Epithelial cell of esophagus (primary cell): ENCODE results near the gene EVA1A.

Experiments used
- DNase-seq: peaks from one replicate; pipeline ENCODE4 v3.0.0; 2010; ENCODE audit warnings: low read depth
- H3K4me3 ChIP-seq: 2 replicates; pipeline ENCODE4 v1.5.1; 2011; ENCODE audit warnings: mild to moderate bottlenecking, low read length, control low read depth
- TF ChIP-seq, protein P1 (sequence below): IDR thresholded peaks from 2 replicates; pipeline ENCODE4 v1.5.1; 2011; ENCODE audit warnings: low read depth, mild to moderate bottlenecking, low read length, control low read depth, inconsistent platforms; ENCODE audit not compliant: insufficient read depth; ENCODE audit errors: missing control alignments

The EVA1A gene

DNA sequence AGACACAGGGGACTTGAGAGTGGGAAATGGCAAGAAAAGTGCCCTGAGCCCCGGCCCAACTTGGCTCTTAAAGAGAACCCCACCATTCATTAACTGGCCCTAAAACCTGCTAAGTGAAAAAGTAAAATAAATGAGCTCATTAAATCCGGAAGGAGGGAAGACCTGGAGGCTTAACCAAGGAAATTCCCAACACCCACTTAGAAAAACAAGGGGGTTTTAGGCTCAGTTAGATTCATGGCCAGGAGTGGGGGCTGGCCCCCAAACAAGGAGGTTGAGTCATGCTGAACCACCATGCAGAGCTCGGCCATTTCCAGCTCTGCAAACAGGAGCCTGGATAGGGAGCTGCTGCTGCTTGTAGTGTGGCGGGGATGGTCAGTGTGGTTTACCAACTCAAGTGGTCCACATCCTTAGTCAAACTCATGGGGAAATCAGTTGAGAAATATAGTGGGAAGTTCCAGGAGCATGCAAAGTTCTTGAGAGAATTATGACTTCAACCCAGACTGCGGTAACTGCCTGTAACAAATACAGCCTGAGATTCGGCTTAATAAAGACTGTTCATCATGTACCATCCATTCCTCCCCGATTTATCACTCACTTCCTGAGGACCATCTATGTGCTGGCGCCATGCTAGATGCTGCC lies 46.1 kb upstream of the EVA1A start:
- DNase-seq = peak; percentile 83
- TF ChIP-seq, protein P1, sequence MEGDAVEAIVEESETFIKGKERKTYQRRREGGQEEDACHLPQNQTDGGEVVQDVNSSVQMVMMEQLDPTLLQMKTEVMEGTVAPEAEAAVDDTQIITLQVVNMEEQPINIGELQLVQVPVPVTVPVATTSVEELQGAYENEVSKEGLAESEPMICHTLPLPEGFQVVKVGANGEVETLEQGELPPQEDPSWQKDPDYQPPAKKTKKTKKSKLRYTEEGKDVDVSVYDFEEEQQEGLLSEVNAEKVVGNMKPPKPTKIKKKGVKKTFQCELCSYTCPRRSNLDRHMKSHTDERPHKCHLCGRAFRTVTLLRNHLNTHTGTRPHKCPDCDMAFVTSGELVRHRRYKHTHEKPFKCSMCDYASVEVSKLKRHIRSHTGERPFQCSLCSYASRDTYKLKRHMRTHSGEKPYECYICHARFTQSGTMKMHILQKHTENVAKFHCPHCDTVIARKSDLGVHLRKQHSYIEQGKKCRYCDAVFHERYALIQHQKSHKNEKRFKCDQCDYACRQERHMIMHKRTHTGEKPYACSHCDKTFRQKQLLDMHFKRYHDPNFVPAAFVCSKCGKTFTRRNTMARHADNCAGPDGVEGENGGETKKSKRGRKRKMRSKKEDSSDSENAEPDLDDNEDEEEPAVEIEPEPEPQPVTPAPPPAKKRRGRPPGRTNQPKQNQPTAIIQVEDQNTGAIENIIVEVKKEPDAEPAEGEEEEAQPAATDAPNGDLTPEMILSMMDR = no peak

DNA sequence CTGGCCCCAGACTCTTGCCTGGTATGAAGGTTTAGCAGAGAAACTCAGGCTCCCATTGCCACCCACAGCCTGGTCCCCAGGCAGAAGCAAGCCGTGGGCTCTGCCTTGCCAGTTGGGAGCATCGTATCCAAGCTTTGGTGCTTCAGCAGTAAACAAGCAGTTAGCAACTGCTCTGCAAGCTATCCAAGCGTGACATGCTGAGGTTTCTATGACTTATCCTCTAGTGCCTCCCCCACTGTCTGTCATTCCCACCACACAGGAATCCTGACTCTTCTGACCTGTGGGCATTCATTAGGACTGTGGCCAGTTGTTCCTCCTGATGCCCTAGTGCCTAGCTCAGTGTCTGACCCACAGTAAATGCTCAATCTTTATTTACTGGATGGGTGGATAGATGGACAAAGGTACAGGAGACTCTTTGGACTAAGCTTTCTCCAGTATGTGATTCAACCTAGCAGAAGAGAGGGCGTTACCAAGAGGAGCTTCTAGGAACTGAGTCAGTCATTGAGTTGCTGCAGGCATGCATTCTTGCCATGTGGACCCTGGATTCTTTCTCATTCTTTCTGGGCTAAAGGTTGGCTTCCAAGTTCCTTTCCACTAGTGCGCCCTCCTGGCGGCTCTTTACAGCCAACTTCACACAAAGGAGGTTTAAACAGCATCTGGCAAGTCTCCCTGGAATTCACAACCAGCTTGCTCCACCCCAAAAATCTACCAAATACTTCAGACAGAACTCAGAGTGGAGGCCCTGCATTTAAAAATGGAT lies 45.2 kb upstream of the EVA1A start:
- H3K4me3 ChIP-seq = no peak overlapping the region
- DNase-seq = peak; percentile 95
- TF ChIP-seq, protein P1 = peak; percentile 44

More for the DNA sequence above, 46.1 kb upstream of the EVA1A start:
- H3K4me3 ChIP-seq = no peak overlapping the region

DNA sequence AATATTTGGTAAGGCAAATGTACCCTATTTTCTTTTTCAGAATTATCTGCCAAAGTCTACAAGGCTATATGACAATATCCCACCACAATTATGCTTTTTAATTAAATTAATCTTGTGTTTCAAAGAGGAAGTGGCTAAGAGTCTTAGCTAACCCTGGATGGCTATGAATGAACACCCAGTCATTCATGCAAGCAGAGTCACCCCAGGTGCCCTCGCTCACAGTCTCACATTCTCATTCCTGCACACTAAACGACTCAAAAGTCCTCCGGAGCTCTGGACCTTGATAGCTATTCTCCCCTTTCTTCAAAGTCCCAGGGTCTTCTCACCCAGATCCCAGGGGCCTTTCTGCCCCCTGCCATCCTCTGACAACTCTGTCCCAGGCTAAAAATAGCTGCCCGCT lies 43.7 kb upstream of the EVA1A start:
- peak; percentile 68 for DNase-seq
- TF ChIP-seq, protein P1 = no peak

DNA sequence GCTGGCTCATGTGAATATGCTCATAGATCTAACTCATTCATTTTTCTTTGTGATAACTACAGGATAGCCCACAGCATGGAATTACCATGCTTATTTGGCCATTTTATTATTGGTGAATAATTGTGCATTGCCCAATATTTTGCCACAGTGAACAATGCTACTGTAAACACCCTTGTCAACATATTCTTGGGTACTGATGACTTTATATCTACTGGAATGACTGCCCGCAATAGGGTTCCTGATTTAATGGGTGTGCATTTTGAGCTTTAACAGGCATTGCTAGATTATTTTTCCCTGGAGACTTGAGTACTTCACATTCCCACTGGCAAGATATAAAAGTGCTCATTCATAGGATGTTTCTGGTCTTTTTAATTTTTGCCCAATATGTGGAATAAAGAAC lies 42.7 kb upstream of the EVA1A start:
- DNase-seq = peak; percentile 74
- TF ChIP-seq, protein P1 = no peak
- no peak overlapping the region for H3K4me3 ChIP-seq

More for the DNA sequence above, 43.7 kb upstream of the EVA1A start:
- no peak overlapping the region for H3K4me3 ChIP-seq

DNA sequence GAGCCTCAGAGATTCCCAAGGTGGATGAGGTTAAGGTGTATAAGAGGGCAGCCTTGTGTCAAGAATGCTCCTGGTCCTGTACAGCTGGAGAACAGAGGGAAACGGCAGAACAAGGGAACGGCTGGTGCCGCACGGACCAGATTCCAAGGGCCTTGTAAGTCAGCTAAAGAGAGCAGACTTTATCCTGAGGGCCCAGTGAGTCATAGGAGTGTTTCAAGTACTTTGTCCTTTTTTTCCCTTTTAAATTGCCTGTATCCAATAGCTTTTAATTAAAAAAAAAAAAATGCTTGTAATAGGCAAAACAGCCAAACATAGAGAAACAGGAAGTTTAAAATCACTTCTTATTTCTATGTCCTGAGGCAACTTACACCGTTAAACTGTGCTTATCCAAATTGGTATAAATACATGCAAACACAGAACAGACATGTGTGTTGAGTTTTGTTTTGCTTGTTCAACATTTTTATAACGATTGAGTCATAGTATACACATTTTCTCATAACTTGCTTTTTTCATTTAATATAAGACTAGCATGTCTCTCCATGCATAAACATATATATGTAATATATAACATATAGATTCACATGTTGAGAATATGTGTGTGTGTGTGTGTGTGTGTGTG lies 42.1 kb upstream of the EVA1A start:
- peak; percentile 97 for DNase-seq
- TF ChIP-seq, protein P1 = no peak
- H3K4me3 ChIP-seq = no peak overlapping the region

DNA sequence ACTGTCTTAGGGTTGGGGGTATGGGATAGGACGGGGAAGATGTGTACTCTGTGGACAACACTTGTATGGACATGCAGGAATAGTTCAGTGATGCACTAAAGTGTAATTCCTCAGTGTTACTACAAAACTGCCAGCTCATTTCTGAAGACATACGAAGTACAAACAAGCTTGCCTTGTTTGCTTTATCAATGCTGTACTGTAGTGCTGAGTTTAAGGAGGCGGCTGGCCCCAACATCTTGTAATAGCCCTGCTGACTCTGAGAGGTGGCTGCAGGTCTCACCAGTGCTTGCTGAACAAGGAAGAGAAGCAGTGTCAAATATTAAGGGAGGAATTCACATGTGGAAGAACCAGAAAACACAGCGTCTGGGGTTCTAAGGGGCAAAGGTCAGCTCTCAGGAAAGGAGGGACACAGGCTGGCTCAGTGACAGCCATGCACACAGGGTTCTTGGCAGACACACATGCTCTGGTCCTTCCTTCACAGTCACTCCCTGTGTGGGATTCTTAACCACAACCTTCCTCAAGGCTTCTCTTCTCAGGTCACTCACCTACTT lies 39.8 kb upstream of the EVA1A start:
- TF ChIP-seq, protein P1 = no peak
- DNase-seq = peak; percentile 95
- no peak overlapping the region for H3K4me3 ChIP-seq
